Measurements from ENCODE around the gene COG2. TPM values are rescaled to one million over a fixed set of nuclear protein-coding genes. Genes with fewer than 3 reads are reported as not detected.

Gene COG2
- total and polyA plus RNA-seq, 2 experiments from 2014 or later: 14.6 to 16.4 TPM

- Histone ChIP-seq H3K27me3 (replicated peaks; ENCODE audit: insufficient read depth) (peaks cover 11% of the 10 kb centered on the region), H3K4me1 (ENCODE audit: insufficient read depth) (no peaks in the 10 kb centered on the region), H2AFZ (no peak overlapping the region), H3F3A (ENCODE audit: insufficient read depth) (no peaks in the 10 kb centered on the region), H3K9me3 (ENCODE audit: low read depth) (no peaks in the 10 kb centered on the region), H3K4me3 (no peak overlapping the region), H4K20me1 (ENCODE audit: insufficient read depth) (no peaks in the 10 kb centered on the region), H3K27ac (no peak overlapping the region), H3K4me2 (ENCODE audit: unreplicated experiment) (no peak overlapping the region), H3K9ac (no peak overlapping the region), H3K9me2 (ENCODE audit: insufficient read depth) (no peaks in the 10 kb centered on the region), H3K36me3 (ENCODE audit: low read depth) (no peaks in the 10 kb centered on the region), H3K79me2 (ENCODE audit: insufficient read depth) (no peaks in the 10 kb centered on the region)
- WGBS, 2 experiments (ENCODE audit: low coverage in 1 of 2, low lambda C conversion rate in 2 of 2, missing lambda C conversion rate in 2 of 2): 36 to 52% methylated on average over 2 of the region's 2 CpGs
- no peak for DNase-seq
- TF ChIP-seq EZH2phosphoT487 (IDR thresholded peaks at IDR 0.05; ENCODE audit: insufficient read depth, low read depth) (no peak), EZH2 (IDR thresholded peaks at IDR 0.05; ENCODE audit: insufficient read depth, poor library complexity, severe bottlenecking) (no peak)
- in situ Hi-C loops (cut with MboI): no loop called here
Measured at GRCh38 chr1:230609208-230609607, 33.1 kb upstream of the COG2 start.

- no peaks in the 10 kb centered on the region for H3K9me2 ChIP-seq (ENCODE audit: insufficient read depth)
- H3F3A ChIP-seq (ENCODE audit: insufficient read depth): no peaks in the 10 kb centered on the region
- H3K4me2 ChIP-seq (ENCODE audit: unreplicated experiment): no peak overlapping the region
- no peak overlapping the region for H2AFZ ChIP-seq
- TF ChIP-seq EZH2 (IDR thresholded peaks at IDR 0.05; ENCODE audit: insufficient read depth, poor library complexity, severe bottlenecking): no peak
- no peak for TF ChIP-seq EZH2phosphoT487 (IDR thresholded peaks at IDR 0.05; ENCODE audit: insufficient read depth, low read depth)
- no peak overlapping the region for H3K4me3 ChIP-seq
- H4K20me1 ChIP-seq (ENCODE audit: insufficient read depth): no peaks in the 10 kb centered on the region
- peaks cover 11% of the 10 kb centered on the region for H3K27me3 ChIP-seq (replicated peaks; ENCODE audit: insufficient read depth)
- in situ Hi-C loops (cut with MboI): no loop called here
- H3K9ac ChIP-seq: no peak overlapping the region
- no peak for DNase-seq
- no peaks in the 10 kb centered on the region for H3K79me2 ChIP-seq (ENCODE audit: insufficient read depth)
- H3K4me1 ChIP-seq (ENCODE audit: insufficient read depth): no peaks in the 10 kb centered on the region
- no peak overlapping the region for H3K27ac ChIP-seq
- no peaks in the 10 kb centered on the region for H3K9me3 ChIP-seq (ENCODE audit: low read depth)
- 11 to 14% methylated on average over 1 of the region's 1 CpG for WGBS, 2 experiments (ENCODE audit: low coverage in 1 of 2, low lambda C conversion rate in 2 of 2, missing lambda C conversion rate in 2 of 2)
- no peaks in the 10 kb centered on the region for H3K36me3 ChIP-seq (ENCODE audit: low read depth)
Measured at GRCh38 chr1:230610589-230610988, 31.7 kb upstream of the COG2 start.

GRCh38 chr1:230611128-230611877 is 31.0 kb upstream of the COG2 start:
- no peak for DNase-seq
- no peaks in the 10 kb centered on the region for H3F3A ChIP-seq (ENCODE audit: insufficient read depth)
- 44 to 50% methylated on average over 7 of the region's 7 CpGs for WGBS, 2 experiments (ENCODE audit: low coverage in 1 of 2, low lambda C conversion rate in 2 of 2, missing lambda C conversion rate in 2 of 2)
- no peak overlapping the region for H3K9ac ChIP-seq
- no peak overlapping the region for H3K4me3 ChIP-seq
- no peaks in the 10 kb centered on the region for H4K20me1 ChIP-seq (ENCODE audit: insufficient read depth)
- H3K27me3 ChIP-seq (replicated peaks; ENCODE audit: insufficient read depth): peaks cover 11% of the 10 kb centered on the region
- no peaks in the 10 kb centered on the region for H3K9me3 ChIP-seq (ENCODE audit: low read depth)
- in situ Hi-C loops (cut with MboI): no loop called here
- no peaks in the 10 kb centered on the region for H3K79me2 ChIP-seq (ENCODE audit: insufficient read depth)
- H3K36me3 ChIP-seq (ENCODE audit: low read depth): no peaks in the 10 kb centered on the region
- H3K4me1 ChIP-seq (ENCODE audit: insufficient read depth): no peaks in the 10 kb centered on the region
- H3K27ac ChIP-seq: no peak overlapping the region
- H3K9me2 ChIP-seq (ENCODE audit: insufficient read depth): no peaks in the 10 kb centered on the region
- H2AFZ ChIP-seq: no peak overlapping the region
- TF ChIP-seq EZH2phosphoT487 (IDR thresholded peaks at IDR 0.05; ENCODE audit: insufficient read depth, low read depth) (no peak), EZH2 (IDR thresholded peaks at IDR 0.05; ENCODE audit: insufficient read depth, poor library complexity, severe bottlenecking) (no peak)
- H3K4me2 ChIP-seq (ENCODE audit: unreplicated experiment): no peak overlapping the region

- TF ChIP-seq EZH2 (IDR thresholded peaks at IDR 0.05; ENCODE audit: insufficient read depth, poor library complexity, severe bottlenecking): no peak
- no peak for TF ChIP-seq EZH2phosphoT487 (IDR thresholded peaks at IDR 0.05; ENCODE audit: insufficient read depth, low read depth)
- no peaks in the 10 kb centered on the region for H3K4me1 ChIP-seq (ENCODE audit: insufficient read depth)
- H3K79me2 ChIP-seq (ENCODE audit: insufficient read depth): no peaks in the 10 kb centered on the region
- H3K36me3 ChIP-seq (ENCODE audit: low read depth): no peaks in the 10 kb centered on the region
- WGBS, 2 experiments (ENCODE audit: low coverage in 1 of 2, low lambda C conversion rate in 2 of 2, missing lambda C conversion rate in 2 of 2): 5 to 6% methylated on average over 1 of the region's 1 CpG
- H3K9me3 ChIP-seq (ENCODE audit: low read depth): no peaks in the 10 kb centered on the region
- no peaks in the 10 kb centered on the region for H4K20me1 ChIP-seq (ENCODE audit: insufficient read depth)
- H3K27me3 ChIP-seq (replicated peaks; ENCODE audit: insufficient read depth): peaks cover 11% of the 10 kb centered on the region
- no peak for DNase-seq
- no peak overlapping the region for H3K27ac ChIP-seq
- no peak overlapping the region for H2AFZ ChIP-seq
- no peaks in the 10 kb centered on the region for H3F3A ChIP-seq (ENCODE audit: insufficient read depth)
- no peak overlapping the region for H3K9ac ChIP-seq
- in situ Hi-C loops (cut with MboI): no loop called here
- H3K4me2 ChIP-seq (ENCODE audit: unreplicated experiment): no peak overlapping the region
- H3K4me3 ChIP-seq: no peak overlapping the region
- H3K9me2 ChIP-seq (ENCODE audit: insufficient read depth): no peaks in the 10 kb centered on the region
Measured at GRCh38 chr1:230611878-230612235, 30.4 kb upstream of the COG2 start.

Measured in GM23248 (cell line).